ENCODE results near the gene ABCC2.

ABCC2 gene

GRCh38 chr10:99784727-99785441, 2.4 kb downstream of the ABCC2 start:
- H3K4me3 ChIP-seq (ENCODE audit: low read depth, low read length), result no peak overlapping the region
- no peak for TF ChIP-seq CTCF (IDR thresholded peaks at IDR 0.05; ENCODE audit: borderline replicate concordance, insufficient read depth, low read depth, low read length)

GRCh38 chr10:99785646-99786045, 3.2 kb downstream of the ABCC2 start:
- no peak overlapping the region for H3K4me3 ChIP-seq (ENCODE audit: low read depth, low read length)
- no peak for TF ChIP-seq CTCF (IDR thresholded peaks at IDR 0.05; ENCODE audit: borderline replicate concordance, insufficient read depth, low read depth, low read length)

GRCh38 chr10:99787311-99787710, 4.9 kb downstream of the ABCC2 start:
- no peak overlapping the region for H3K4me3 ChIP-seq (ENCODE audit: low read depth, low read length)
- TF ChIP-seq CTCF (IDR thresholded peaks at IDR 0.05; ENCODE audit: borderline replicate concordance, insufficient read depth, low read depth, low read length), result no peak

- no peak for TF ChIP-seq CTCF (IDR thresholded peaks at IDR 0.05; ENCODE audit: borderline replicate concordance, insufficient read depth, low read depth, low read length)
- H3K4me3 ChIP-seq (ENCODE audit: low read depth, low read length), result no peak overlapping the region
Measured at GRCh38 chr10:99787782-99788445, 5.5 kb downstream of the ABCC2 start.

- no peak overlapping the region for H3K4me3 ChIP-seq (ENCODE audit: low read depth, low read length)
- no peak for TF ChIP-seq CTCF (IDR thresholded peaks at IDR 0.05; ENCODE audit: borderline replicate concordance, insufficient read depth, low read depth, low read length)
Measured at GRCh38 chr10:99788598-99789256, 6.3 kb downstream of the ABCC2 start.

- H3K4me3 ChIP-seq (ENCODE audit: low read depth, low read length), result no peak overlapping the region
- TF ChIP-seq CTCF (IDR thresholded peaks at IDR 0.05; ENCODE audit: borderline replicate concordance, insufficient read depth, low read depth, low read length), result no peak
Measured at GRCh38 chr10:99791831-99792230, 9.4 kb downstream of the ABCC2 start.

All from GM12875 (cell line).